SK-N-SH (cell line): Measurements from ENCODE around the gene MET.

Experiments
- RFX5 ChIP-seq: IDR thresholded peaks from 2 replicates; pipeline ENCODE4 v1.6.1; 2012; ENCODE audit warnings: mild to moderate bottlenecking, improper control_type of control experiment, low read length
- RXRA ChIP-seq: IDR thresholded peaks from 2 replicates; pipeline ENCODE4 v1.4.0; 2012; ENCODE audit warnings: low read depth, mild to moderate bottlenecking, borderline replicate concordance
- TF ChIP-seq, protein P1 (sequence below): fragments of 150-350 bp; IDR thresholded peaks from 2 replicates; pipeline ENCODE4 v1.6.1; 2017; ENCODE audit warnings: antibody characterized with exemption, low read length, low read depth, borderline replicate concordance

DNA sequence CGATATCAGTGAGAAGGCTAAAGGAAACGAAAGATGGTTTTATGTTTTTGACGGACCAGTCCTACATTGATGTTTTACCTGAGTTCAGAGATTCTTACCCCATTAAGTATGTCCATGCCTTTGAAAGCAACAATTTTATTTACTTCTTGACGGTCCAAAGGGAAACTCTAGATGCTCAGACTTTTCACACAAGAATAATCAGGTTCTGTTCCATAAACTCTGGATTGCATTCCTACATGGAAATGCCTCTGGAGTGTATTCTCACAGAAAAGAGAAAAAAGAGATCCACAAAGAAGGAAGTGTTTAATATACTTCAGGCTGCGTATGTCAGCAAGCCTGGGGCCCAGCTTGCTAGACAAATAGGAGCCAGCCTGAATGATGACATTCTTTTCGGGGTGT lies 27.7 kb downstream of the MET start:
- TF ChIP-seq RXRA = no peak
- TF ChIP-seq, protein P1, sequence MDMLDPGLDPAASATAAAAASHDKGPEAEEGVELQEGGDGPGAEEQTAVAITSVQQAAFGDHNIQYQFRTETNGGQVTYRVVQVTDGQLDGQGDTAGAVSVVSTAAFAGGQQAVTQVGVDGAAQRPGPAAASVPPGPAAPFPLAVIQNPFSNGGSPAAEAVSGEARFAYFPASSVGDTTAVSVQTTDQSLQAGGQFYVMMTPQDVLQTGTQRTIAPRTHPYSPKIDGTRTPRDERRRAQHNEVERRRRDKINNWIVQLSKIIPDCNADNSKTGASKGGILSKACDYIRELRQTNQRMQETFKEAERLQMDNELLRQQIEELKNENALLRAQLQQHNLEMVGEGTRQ = no peak
- TF ChIP-seq RFX5 = no peak
